ENCODE data around the gene XIAP.
"Not testable (repeated sequence)": the region's sequence is repeated elsewhere in the genome, so short reads cannot be mapped to it uniquely, and the experiment has no call there.

The XIAP gene

DNA sequence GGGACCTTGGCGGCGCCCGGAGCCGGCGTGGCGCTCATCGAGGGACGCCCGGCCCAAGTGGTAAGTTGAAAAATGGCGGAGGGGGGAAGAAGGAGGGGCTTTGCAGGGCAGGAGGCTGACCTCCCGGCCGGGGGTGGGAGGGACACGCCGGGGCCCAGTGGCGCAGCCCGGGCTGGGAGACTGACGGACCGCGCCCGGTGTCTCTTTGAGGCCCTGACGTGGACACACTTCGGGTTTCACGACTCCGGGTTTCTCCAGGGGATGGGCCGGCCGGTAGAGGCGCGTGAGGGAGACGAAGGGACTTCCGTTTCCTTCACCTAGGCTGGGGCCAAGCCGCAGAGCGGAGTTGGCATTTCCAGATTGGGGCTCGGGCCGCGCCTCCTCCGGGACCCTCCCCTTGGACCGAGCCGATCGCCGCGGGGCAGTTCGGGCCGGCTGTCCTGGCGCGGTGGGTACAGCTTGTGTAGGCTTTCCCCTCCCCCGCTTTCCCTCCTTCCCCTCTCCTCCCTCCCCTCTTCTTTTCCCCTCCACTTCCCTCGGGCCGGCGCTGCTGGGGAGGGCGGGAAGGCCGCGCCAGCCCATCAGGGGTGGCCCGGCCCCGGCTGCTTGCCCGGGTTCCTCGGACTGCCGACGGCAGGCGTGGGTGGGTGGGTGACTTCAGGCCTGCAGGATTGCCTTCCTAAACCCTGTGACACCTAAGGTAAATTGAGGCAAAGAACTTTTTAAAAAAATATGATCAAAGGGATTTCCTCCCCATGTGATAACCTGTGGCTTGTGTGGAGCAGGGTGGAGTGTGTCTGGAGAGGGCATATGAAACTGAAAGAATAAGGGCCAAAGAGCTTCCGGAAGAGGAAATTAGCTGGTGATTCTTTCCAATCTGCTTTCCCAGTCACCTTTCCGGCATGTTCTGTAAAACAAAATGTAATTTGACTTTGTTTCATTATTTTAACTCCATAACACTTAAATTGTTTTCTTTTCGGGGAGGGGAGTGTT, at the start of gene XIAP:
Gene XIAP (plus strand): TSS at position 208 of the 993 bp plus-strand sequence. CDS start 25,610 bp downstream, outside the sequence.
- DNase-seq: peak; percentile 5

GRCh38 chrX:123814343-123814742, 45.5 kb upstream of the XIAP start:
- no peak for DNase-seq

- DNase-seq: not testable (repeated sequence)
Measured at GRCh38 chrX:123814934-123815394, 44.9 kb upstream of the XIAP start.

DNA sequence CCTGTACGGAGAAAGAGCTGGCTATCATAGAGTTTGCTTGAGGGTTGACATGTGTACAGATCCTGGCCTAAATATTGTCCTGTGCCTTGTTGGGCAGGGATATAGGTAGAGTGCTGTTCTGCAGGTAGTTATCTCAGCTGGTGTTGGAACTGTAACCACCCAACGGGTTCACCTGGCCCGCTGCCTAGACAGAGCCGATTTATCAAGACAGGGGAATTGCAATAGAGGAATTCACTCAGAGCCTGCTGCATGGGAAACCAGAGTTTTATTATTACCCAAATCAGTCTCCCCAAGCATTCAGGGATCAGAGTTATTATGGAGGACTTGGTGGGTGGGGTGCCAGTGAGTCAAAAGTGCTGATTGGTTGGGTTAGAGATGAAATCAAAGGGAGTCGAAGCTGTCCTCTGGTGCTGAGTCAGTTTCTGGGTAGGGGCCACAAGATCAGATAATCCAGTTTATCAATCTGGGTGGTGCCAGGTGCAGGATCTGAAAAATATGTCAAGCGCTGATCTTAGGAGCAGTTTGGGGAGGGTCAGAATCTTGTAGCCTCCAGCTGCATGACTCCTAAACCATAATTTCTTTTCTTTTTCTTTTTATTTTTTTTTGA, 42.5 kb upstream of the XIAP start:
- DNase-seq: no peak

DNA sequence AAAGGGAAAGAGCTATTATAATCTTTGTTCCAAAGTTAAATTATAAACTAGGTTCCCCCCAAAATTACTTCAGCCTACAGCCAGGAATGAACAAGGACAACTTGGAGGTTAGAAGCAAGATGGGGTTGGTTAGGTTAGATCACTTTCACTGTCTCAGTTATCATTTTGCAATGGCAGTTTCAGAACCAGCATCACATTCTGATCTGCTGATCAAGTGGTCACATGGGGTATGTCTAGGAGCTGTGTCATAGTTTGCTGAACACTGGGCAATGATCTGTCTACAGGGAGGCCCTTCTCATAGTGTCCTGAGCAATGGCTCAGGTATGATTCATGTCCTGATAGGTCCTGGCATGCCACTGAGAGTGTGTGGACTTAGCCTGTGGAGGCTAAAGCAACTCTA, 41.6 kb upstream of the XIAP start:
- DNase-seq: no peak

DNA sequence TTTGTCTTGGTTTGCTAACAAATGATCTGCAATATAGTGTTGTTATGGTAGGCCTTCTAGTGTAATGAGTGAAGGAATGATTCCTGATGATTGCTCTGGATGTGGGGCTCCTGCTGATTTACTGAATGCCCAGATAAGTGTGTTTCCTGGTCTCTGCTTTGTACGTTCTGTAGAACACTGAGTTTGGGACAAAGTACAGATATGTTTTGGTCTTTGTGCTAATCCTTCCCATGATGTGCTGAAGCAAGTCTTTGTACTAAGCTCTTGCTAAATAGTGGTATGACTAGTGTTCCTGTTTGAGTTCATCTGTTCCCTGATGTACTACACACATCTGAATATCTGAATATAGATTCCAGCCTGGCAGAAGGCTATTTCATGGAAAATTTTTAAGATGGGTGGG, 36.9 kb upstream of the XIAP start:
- DNase-seq: no peak

DNA sequence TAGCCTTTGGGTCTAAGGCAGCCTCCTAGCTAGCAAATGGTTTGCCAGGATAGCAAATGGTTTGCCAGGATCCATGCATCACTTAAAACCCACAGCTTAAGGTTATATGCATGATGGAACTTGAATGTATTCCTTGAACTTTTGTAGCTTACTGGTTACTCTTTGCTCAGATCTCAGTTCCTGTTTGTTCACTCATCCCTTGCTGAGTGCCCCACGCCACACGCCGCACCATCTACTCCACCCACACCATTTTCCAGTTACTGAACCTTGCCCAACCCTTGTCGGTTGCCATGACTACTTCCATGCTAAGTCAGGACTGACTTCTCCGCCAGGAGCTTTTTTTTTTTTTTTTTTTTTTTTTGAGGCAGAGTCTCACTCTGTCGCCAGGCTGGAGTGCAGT, 29.5 kb upstream of the XIAP start:
- DNase-seq: no peak

GRCh38 chrX:123833387-123833786, 26.5 kb upstream of the XIAP start:
- DNase-seq: no peak

- DNase-seq: no peak
Measured at GRCh38 chrX:123834116-123834515, 25.7 kb upstream of the XIAP start.

DNA sequence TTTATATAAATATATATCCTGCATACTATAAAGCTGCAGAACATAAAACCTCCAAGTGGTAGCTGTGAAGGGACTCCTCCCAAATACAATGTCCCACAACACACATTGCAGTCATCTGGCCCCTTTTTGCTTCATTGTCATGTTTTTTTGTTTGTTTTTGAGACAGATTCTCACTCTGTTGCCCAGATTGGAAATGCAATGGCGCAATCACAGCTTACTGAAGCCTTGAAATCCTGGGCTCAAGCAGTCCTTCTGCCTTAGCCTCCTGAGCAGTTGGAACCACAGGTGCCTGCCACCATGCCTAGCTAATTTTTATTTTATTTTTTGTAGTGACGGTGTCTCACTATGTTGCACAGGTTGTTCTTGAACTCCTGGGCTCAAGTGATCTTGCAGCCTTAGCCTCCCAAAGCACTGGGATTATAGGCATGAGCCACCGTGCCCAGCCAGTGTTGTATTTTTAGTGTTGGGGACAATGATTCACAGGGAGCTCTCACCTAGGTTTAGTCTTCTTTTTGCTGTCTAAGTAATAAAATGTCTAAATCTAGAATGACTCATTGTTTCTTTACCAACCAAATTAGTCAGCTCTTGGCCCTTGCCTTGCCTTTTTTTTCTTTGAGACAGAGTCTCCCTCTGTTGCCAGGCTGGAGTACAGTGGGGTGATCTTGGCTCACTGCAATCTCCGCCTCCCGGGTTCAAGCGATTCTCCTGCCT, 24.0 kb upstream of the XIAP start:
- DNase-seq: no peak

DNA sequence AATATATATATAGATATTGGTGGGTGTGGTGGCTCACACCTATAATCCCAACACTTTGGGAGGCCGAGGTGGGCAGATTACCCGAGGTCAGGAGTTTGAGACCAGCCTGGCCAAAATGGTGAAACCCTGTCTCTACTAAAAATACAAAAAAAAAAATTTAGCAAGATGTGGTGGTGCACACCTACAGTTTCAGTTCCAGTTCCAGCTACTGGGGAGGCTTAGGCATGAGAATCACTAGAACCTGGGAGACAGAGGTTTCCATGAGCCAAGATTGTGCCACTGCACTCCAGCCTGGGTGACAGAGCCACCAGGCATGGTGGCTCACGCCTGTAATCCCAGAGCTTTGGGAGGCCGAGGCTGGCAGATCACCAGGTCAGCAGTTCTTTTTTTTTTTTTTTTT, 14.7 kb upstream of the XIAP start:
- not testable (repeated sequence) for DNase-seq

DNA sequence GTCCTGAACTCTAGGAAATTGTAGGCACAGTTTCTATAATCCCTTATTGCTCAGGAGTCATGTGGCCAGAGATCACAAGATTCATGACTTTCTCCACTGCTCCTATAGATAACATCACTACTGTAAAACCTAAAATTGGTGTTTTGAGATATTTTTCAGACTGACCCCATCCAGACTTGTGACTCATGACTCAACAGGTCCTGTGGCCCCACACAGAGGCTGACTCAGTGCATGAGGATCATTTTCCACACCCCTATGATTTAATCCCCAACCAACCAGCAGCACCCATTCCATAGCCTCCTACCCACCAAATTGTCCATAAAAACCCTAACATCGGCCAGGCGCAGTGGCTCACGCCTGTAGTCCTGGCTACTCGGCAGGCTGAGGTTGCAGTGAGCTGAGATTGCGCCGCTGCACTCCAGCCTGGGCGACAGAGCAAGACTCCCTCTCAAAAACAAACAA, 13.2 kb upstream of the XIAP start:
- no peak for DNase-seq

GRCh38 chrX:123847056-123847455, 12.8 kb upstream of the XIAP start:
- DNase-seq: no peak

DNA sequence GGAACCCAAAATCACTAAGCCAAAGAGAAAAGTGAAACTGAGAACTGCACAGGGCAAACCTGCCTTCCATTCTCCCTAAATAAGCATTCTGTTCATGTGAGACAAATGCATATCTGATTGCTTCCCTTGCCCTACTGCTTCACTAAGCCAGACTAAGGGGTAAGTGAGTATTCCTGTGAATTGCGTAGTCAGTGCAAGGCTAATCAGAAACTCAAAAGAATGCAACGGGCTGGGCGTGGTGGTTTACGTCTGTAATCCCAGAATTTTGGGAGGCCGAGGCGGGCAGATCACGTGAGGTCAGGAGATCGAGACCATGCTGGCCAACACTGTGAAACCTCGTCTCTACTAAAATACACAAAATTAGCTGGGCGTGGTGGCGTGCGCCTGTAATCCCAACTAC, 10.8 kb upstream of the XIAP start:
- DNase-seq: no peak

DNA sequence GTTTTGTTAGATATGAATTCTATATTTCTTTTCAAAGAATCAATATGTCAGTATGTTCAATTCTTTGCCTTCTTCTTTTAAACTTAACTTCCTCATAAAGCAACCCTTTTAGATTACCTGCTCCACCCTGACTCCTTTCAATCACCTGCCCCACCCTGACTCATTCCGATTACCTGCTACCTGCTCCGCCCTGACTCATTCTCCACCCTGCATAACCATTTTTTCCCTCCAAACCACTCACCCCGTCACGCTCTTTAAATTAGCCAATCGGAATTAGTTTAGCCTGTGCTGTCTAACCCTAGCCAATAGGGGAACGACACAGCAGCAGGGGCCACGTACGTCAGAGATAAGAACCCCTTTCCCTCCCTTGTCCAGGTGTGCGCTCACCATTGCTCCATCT, 9.9 kb upstream of the XIAP start:
- DNase-seq: not testable (repeated sequence)

- no peak for DNase-seq
Measured at GRCh38 chrX:123851079-123851478, 8.8 kb upstream of the XIAP start.

DNA sequence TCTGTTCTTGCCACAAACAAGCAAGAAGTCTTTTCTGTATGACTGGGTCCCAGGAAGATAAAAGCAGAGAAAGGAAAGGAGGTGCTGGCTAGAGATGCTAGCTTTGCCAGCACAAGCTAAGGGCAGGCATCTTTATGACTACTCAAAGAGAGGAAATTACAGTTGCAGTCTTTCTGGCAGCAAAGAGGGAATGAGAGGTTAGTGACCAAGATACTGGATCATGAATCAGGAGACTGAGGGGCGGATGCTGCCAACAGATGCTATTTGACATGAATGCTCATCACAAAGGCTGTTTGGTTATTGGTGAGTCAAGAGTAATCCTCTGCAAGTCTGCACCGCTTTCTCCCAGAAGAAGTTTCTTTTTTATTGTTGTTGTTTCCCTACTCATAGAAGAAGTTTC, 5.5 kb upstream of the XIAP start:
- no peak for DNase-seq

GRCh38 chrX:123859409-123859845, 426 bp upstream of the XIAP start:
- no peak for DNase-seq

DNA sequence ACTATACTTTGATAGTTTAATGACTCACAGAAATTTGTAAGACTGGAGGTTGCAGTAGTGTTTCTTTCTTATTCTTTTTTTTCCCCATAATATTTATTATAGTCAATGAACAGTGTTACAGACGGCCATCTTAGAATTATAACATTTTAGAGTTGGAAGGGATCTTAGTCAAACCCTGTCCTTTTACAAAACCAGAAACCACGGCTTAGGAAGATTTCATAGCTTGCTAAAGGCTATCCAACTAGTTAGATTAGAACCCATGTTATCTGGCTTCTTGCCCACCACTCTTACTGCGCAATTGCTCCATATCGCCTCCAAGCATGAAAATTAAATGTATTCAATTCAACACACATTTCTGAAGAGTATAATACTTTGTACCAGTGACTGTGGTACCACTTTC, 1.1 kb downstream of the XIAP start:
- DNase-seq: no peak

GRCh38 chrX:123869488-123869887, 9.6 kb downstream of the XIAP start:
- no peak for DNase-seq

- no peak for DNase-seq
Measured at GRCh38 chrX:123871309-123871708, 11.5 kb downstream of the XIAP start.

GRCh38 chrX:123873956-123874355, 14.1 kb downstream of the XIAP start:
- DNase-seq: no peak

- no peak for DNase-seq
Measured at GRCh38 chrX:123876177-123876576, 16.3 kb downstream of the XIAP start.
